ENCODE data around the gene TOR3A.
A peak's percentile ranks its signal among the peaks of the same experiment; 100 is the strongest.
"Not testable (repeated sequence)": the region's sequence is repeated elsewhere in the genome, so short reads cannot be mapped to it uniquely, and the experiment has no call there.

Gene TOR3A

DNA sequence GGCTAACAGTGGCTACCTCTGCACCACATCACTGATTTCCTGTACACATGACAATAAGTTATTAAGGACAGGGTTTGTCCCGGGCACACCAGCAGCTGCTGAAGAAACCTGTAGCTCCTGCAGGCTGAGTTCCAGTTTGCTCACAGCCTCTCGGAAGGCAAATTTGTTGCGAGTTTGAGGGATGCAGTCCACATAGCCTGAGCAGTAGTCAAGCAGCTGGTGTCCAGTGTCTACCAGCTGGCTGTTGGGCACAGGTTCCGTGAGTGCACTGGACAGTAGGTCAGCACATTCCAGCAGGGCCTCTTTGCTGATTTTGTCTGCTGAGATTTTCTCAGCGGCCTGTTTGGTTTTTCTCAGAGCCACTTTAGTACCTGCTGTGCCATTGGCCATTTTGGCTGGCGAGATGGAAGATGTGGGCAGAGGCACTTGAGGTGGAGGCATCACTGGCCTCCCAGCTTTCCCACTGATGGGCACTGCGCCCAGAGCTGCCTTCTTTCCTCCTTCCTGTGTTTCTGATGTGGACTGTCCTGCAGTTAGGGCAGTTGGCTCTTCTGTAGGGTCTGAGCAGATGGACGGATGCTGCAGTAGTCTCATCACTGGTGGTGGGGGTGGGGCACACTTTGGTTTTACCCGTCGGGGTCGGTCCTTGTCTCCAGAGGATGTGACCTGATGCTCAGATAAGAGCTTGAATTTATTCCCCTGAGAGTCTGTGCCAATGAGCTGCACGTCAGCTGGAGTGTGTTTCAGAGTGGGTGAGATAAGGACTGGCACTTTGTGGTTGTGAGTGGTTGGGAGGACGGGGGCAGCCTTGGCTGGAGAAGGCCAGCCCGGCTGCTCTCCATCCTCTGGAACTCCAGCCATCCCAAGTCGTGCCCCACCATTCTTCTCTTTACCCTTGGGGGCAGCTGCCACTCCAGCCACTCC lies 26.1 kb downstream of the TOR3A start:
- DNase-seq (ENCODE audit: low spot score), result no peak

GRCh38 chr1:179108644-179109043 lies 26.8 kb downstream of the TOR3A start:
- DNase-seq (ENCODE audit: low spot score), result no peak

DNA sequence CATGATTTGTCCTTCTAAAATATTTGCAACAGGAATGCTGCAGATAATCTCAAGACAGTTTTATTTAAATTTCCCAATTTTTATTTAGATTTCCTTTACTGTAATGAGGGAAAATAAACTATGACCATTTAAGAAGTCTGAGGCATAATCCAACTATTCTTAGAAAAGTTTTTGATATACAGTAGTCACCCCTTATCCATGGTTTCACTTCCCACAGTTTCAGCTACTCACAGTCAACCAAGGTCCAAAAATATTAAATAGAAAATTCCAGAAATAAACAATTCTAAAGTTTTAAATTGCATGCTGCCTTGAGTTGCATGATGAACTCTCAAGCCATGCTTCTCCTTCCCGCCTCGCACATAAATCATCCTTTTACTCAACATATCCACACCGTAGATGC lies 33.3 kb downstream of the TOR3A start:
- DNase-seq (ENCODE audit: low spot score), result no peak

DNA sequence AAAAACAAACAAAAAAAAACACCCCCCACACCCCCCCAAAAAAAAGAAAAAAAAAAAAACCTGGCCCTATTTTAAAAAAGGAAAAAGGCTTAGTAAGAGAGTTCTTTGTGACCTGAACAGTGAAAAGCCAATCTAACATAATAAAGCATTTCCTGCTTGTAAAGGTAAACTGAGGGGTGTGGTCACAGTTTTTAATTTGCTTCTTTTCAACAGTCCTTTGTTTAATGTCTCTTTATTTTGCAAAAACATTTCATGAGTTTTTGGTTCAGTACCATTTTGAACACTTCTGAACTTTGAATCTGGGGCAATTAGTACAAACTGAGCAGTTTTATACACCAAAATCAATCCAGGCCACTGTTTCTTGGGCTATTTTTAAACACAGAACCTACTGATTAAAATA lies 37.6 kb downstream of the TOR3A start:
- no peak for DNase-seq (ENCODE audit: low spot score)

DNA sequence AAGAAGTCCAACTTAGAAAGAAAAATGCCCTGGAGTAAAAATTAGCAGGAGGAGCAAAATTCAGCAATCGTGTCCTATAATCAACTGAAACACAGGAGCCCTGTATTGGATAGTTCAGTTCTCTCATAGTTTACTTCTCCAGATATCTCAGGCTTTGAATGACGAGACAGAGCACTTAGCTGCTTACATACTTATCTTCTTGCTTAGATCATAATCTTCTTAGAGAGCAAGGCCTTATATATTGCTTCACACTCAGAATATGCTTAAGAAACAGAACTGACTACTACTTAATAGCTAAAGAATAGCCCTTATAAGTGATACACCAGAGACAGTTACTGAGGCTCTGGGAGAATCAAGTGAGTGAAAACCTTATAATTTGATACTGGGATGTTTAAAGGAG lies 38.9 kb downstream of the TOR3A start:
- no peak for DNase-seq (ENCODE audit: low spot score)

DNA sequence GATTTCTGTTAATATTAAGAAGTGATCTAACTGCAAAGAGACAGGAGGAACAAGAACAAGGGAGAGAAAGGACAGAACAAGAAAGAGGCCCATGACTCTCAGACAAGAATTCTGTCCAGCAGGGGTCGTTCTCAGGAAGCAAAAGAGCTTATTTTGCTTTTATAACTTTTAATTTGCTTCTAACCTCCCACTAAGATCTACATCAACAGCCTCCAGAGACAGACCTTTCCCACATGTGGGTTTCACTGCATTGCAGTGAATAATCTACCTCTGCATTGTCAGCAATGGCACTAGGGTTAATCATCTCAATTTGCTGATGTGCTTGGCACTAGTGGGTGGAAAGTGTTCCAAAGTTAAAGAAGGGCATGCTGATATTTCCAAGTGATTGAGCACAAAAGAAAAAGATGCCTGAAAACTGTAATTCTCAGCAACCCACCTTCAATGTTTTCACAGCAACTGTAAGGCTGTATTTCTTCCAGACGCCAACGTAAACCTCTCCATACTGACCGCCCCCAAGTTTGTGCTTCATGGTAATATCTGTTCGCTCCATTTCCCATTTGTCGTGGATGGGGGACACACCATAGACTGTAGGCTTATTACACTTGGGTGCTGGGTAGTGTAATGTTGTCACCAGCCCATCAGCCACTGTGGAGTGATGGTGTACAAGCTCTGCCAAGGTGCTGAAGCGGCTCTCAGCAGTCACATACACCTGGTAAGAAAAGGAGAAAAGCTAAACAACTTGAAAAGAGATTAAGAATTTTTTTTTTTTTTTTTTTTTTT lies 39.5 kb downstream of the TOR3A start:
- DNase-seq (ENCODE audit: low spot score), result peak; percentile 45

GRCh38 chr1:179124873-179125272 lies 43.0 kb downstream of the TOR3A start:
- DNase-seq (ENCODE audit: low spot score), result peak; percentile 21

DNA sequence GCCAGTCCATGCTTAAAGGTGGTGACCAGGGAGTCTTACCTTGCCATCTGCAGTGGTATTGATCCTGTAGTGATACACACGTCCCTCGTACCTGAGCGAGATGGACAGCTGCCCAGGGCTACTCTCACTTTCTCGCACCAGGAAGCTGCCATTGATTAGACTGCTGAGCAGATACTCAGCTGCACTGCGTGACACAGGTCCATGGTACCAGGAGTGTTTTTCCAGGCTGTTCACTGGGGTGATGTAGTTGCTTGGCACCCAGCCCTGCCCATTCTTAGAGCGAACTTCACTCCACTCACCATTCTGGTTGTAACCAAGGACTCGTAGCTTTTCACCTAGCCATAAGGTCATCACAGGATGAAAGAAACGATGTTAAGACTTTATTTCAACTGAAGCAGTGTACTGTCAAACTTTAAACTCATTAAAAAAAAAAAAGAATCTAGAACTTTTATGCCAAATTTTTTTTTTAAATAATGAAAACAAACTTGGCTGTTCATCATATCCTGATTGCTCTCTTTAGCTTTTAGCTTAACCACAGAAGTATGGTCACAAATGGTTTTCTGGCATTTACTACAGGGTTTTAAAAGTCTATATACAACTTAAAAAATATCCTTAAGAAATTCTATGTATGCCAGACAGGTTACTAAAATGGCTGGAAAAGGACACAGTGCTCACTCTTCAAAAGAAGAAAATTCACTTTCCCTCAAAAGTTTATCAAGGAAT lies 44.6 kb downstream of the TOR3A start:
- no peak for DNase-seq (ENCODE audit: low spot score)

DNA sequence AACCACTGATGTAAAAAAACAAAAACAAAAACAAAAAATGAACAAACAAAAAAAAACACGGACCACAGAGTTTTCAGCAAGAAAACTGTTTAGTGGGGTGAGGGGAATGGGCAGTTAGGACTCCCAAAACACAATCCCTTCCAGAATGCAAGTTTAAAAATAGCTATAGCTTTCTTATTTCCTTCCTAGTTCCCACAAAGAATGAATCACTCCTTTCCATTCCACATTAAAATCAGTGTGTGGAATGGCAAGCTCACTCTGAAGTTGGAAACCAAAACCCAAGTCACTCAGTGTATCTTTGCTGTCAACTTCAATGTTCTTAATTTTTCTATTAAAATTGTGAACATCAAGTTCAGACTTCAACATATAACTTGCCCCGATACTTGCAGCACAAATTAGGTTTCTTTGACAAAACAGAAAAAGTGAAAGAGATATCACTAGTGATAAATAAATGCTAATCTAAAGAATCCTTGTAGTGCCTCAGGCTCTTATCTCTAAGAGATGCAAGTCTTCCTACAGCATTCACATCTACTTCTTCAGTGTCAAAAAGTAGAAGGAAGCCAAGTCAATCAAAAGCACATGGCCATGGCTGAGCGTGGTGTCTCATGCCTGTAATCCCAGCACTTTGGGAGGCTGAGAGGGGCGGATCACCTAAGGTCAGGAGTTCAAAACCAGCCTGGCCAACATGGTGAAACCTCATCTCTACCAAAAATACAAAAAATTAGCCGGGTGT lies 45.5 kb downstream of the TOR3A start:
- peak; percentile 51 for DNase-seq (ENCODE audit: low spot score)

DNA sequence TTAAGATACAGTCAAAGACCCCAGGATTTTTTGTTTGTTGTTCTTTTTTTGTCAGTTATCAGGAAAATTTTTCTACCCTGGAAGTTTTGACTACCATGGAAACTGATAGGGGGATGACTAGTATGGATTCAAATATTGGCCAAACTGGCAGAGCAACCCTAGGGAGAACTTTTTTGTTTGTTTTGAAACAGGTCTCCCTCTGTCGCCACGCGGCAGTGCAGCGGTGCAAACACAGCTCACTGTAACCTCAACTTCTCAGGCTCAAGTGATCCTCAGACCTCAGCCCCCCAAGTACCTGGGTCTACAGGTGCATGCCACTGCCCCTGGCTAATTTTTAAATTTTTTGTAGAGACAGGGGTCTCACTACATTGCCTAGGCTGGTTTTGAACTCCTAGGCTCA lies 46.6 kb downstream of the TOR3A start:
- no peak for DNase-seq (ENCODE audit: low spot score)

GRCh38 chr1:179129702-179130473 lies 48.0 kb downstream of the TOR3A start:
- peak; percentile 24 for DNase-seq (ENCODE audit: low spot score)

GRCh38 chr1:179135168-179135567 lies 53.3 kb downstream of the TOR3A start:
- not testable (repeated sequence) for DNase-seq (ENCODE audit: low spot score)

GRCh38 chr1:179135707-179136106 lies 53.8 kb downstream of the TOR3A start:
- not testable (repeated sequence) for DNase-seq (ENCODE audit: low spot score)

GRCh38 chr1:179137617-179138255 lies 55.9 kb downstream of the TOR3A start:
- no peak for DNase-seq (ENCODE audit: low spot score)

DNA sequence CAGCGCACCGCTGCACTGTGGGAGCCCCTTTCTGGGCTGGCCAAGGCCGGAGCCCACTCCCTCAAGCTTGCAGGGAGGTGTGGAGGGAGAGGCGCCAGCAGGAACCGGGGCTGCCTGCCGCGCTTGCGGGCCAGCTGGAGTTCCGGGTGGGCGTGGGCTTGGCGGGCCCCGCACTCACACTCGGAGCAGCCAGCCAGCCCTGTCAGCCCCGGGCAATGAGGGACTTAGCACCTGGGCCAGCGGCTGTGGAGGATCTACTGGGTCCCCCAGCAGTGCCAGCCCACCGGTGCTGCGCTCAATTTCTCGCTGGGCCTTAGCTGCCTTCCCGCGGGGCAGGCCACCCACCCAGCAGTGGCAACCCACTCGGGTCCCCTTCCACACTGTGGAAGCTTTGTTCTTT lies 56.9 kb downstream of the TOR3A start:
- not testable (repeated sequence) for DNase-seq (ENCODE audit: low spot score)

- peak; percentile 57 for DNase-seq (ENCODE audit: low spot score)
Measured at GRCh38 chr1:179141592-179142251, 59.9 kb downstream of the TOR3A start.

DNA sequence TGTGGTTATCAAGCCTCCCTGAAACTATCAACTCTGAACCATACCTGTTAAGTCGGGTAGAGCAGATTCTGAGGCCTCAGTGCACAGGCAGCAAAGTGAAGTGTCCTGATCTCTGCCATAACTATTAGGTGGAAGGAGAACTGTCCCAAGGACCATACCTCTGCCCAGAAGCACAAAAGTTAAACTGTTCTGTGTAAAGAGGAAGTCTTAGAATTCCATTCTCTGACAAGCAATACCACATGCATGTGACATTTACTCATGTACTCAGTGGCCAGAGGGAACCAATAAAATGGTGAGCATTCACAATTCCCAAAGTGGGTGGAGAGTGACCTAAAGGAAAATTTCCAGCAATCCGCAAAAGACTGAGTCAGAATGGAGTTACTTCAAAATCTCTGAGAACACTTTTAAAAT lies 61.0 kb downstream of the TOR3A start:
- DNase-seq (ENCODE audit: low spot score), result peak; percentile 87

DNA sequence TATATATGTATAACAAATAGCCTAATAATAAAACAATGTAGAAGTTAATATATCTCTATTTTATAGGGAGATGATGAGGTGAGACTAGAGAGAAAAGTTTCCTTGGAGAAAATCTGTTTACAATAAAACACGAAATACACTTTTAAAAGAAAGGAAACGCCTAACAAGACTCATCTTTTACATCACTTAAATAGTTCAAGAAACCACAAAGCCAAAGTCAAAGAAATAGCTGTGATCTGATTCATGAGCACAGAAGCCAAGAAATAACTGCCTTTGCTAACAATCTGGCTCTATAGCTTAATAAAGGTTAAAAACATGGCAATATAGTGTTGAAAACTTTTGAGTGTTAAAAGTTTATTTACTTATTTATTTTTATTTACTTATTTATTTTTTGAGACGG lies 61.5 kb downstream of the TOR3A start:
- peak; percentile 75 for DNase-seq (ENCODE audit: low spot score)

DNA sequence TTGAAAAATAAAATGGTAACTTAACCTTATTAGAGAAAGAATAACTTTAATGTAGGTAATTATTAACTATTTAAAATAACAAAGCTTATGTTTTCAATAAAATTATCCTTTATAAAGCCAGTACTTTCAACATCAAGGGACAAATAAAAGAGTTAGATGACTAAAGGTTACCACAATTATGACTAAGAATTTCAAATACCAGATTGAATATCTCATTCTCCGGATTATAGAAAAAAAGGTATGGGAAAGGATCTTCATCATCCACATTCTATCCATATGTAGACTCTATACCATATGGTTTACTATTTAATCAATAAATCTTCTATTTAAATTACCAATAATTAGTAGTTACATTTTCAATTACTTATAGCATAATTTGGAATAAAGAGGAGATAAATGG lies 62.8 kb downstream of the TOR3A start:
- no peak for DNase-seq (ENCODE audit: low spot score)

GRCh38 chr1:179145521-179145920 lies 63.7 kb downstream of the TOR3A start:
- DNase-seq (ENCODE audit: low spot score), result no peak
